SK-N-SH treated with all-trans-retinoic acid at 6 μM for 48 hours (cell line): Measurements from ENCODE around the gene SOX6.

ENCODE experiments used
- BACH2 ChIP-seq: fragments of 250-450 bp; sonication (Bioruptor Pico); IDR thresholded peaks from 2 replicates; pipeline ENCODE4 v1.9.0; 2021; ENCODE audit warnings: mild to moderate bottlenecking, borderline replicate concordance
- CSDC2 ChIP-seq: fragments of 250-450 bp; sonication (Bioruptor Pico); IDR thresholded peaks from 2 replicates; pipeline ENCODE4 v1.5.0; 2020; ENCODE audit warnings: mild to moderate bottlenecking, moderate library complexity
- CSRNP3 ChIP-seq: fragments of 250-450 bp; sonication (Bioruptor Pico); IDR thresholded peaks from 2 replicates; pipeline ENCODE4 v1.5.1; 2021; ENCODE audit warnings: mild to moderate bottlenecking, moderate library complexity
- ISL1 ChIP-seq: fragments of 250-450 bp; sonication (Bioruptor Pico); IDR thresholded peaks from 2 replicates; pipeline ENCODE4 v2.1.2; 2022; ENCODE audit warnings: mild to moderate bottlenecking, moderate library complexity
- OSR1 ChIP-seq: fragments of 250-450 bp; sonication (Bioruptor Pico); IDR thresholded peaks from 2 replicates; pipeline ENCODE4 v1.8.0; 2022; ENCODE audit warnings: moderate library complexity, mild to moderate bottlenecking, inconsistent platforms
- RARB ChIP-seq: fragments of 250-450 bp; sonication (Bioruptor Pico); IDR thresholded peaks from 2 replicates; pipeline ENCODE4 v1.8.0; 2021; ENCODE audit warnings: mild to moderate bottlenecking, moderate library complexity
- TOX ChIP-seq: fragments of 250-450 bp; sonication (Bioruptor Pico); IDR thresholded peaks from 2 replicates; pipeline ENCODE4 v1.8.0; 2021; ENCODE audit warnings: mild to moderate bottlenecking, moderate library complexity, borderline replicate concordance
- ZC3H10 ChIP-seq: fragments of 250-450 bp; sonication (Bioruptor Pico); IDR thresholded peaks from 2 replicates; pipeline ENCODE4 v1.5.1; 2021; ENCODE audit warnings: mild to moderate bottlenecking, moderate library complexity
- ZFP3 ChIP-seq: fragments of 250-450 bp; sonication (Bioruptor Pico); IDR thresholded peaks from 2 replicates; pipeline ENCODE4 v1.5.0; 2020; ENCODE audit warnings: mild to moderate bottlenecking, moderate library complexity
- ZFP30 ChIP-seq: fragments of 450-650 bp; formaldehyde crosslinking; IDR thresholded peaks from 2 replicates; pipeline ENCODE4 v1.5.0; 2022; ENCODE audit warnings: mild to moderate bottlenecking, moderate library complexity
- ZNF565 ChIP-seq: fragments of 450-650 bp; formaldehyde crosslinking; conservative IDR thresholded peaks from 2 replicates; pipeline ENCODE4 v1.5.0; 2020; ENCODE audit warnings: low read depth, mild to moderate bottlenecking, moderate library complexity
- ZNF70 ChIP-seq: fragments of 450-650 bp; formaldehyde crosslinking; IDR thresholded peaks from 2 replicates; pipeline ENCODE4 v1.5.0; 2020; ENCODE audit warnings: mild to moderate bottlenecking, moderate library complexity
- ZNF8 ChIP-seq: fragments of 450-650 bp; formaldehyde crosslinking; IDR thresholded peaks from 2 replicates; pipeline ENCODE4 v1.5.0; 2020; ENCODE audit warnings: mild to moderate bottlenecking, moderate library complexity
- TF ChIP-seq, protein P1 (sequence below): fragments of 250-450 bp; sonication (Bioruptor Pico); IDR thresholded peaks from 2 replicates; pipeline ENCODE4 v1.8.0; 2020; ENCODE audit warnings: mild to moderate bottlenecking, moderate library complexity, borderline replicate concordance

DNA sequence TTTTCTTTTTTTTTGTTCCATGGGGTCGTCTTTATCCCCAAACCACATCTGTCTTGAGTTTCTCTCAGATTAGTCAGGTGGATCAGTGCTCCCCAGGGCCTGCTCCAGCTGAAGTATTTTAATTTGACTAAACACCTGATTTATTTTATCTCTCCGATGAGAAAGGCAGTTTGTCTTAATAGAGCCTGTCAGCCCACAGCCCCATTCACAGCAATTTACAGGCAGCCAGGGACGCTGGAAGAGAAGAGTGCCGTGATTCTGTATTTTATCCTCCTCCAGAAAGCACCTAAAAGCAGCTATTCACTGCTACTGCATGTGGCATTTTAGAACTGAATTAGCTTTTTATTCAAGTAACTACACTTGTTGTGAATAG is 164.5 kb downstream of the SOX6 start:
- TF ChIP-seq ZNF565 (CRISPR knock-in tag): no peak
- TF ChIP-seq CSDC2 (CRISPR knock-in tag): no peak
- peak; percentile 60 for TF ChIP-seq ISL1
- TF ChIP-seq, protein P1, sequence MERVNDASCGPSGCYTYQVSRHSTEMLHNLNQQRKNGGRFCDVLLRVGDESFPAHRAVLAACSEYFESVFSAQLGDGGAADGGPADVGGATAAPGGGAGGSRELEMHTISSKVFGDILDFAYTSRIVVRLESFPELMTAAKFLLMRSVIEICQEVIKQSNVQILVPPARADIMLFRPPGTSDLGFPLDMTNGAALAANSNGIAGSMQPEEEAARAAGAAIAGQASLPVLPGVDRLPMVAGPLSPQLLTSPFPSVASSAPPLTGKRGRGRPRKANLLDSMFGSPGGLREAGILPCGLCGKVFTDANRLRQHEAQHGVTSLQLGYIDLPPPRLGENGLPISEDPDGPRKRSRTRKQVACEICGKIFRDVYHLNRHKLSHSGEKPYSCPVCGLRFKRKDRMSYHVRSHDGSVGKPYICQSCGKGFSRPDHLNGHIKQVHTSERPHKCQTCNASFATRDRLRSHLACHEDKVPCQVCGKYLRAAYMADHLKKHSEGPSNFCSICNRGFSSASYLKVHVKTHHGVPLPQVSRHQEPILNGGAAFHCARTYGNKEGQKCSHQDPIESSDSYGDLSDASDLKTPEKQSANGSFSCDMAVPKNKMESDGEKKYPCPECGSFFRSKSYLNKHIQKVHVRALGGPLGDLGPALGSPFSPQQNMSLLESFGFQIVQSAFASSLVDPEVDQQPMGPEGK (CRISPR knock-in tag): no peak
- no peak for TF ChIP-seq ZFP3
- peak; percentile 44; the same call in 1 of the 2 replicates for TF ChIP-seq ZNF70 (CRISPR knock-in tag)
- no peak for TF ChIP-seq RARB (CRISPR knock-in tag)
- TF ChIP-seq ZFP30 (CRISPR knock-in tag): no peak
- no peak for TF ChIP-seq CSRNP3 (CRISPR knock-in tag)
- peak; percentile 30; the same call in 1 of the 2 replicates for TF ChIP-seq ZNF8 (CRISPR knock-in tag)
- TF ChIP-seq TOX (CRISPR knock-in tag): no peak
- TF ChIP-seq ZC3H10 (CRISPR knock-in tag): no peak
- TF ChIP-seq OSR1 (CRISPR knock-in tag): no peak
- no peak for TF ChIP-seq BACH2
